ENCODE data around the gene MCTP2.

GRCh38 chr15:94331731-94332130 lies 100.4 kb downstream of the MCTP2 start:
- TF ChIP-seq CTCF (IDR thresholded peaks at IDR 0.05; ENCODE audit: insufficient read depth, low read length) (no peak), SPI1 (IDR thresholded peaks at IDR 0.05; ENCODE audit: borderline replicate concordance, low read depth) (no peak), GABPA (IDR thresholded peaks at IDR 0.05; ENCODE audit: low read depth) (no peak), REST (IDR thresholded peaks at IDR 0.05; ENCODE audit: insufficient replicate concordance, low read depth) (no peak), POLR2AphosphoS5 (IDR thresholded peaks at IDR 0.05; ENCODE audit: low read depth) (no peak)
